Tibial artery (tissue), 4 donors: ENCODE measurements around the gene CCDC148.

Experiments used
- DNase-seq, 2 donors: peaks; one replicate each; pipeline ENCODE4 v3.0.0-alpha.2; 2019
- H3K27ac ChIP-seq, 2 donors: fragments of 200-600 bp; sonication (generic) in 1 of 2; 1 replicate in 1 of 2; 2 replicates in 1 of 2; pipeline ENCODE4 v1.5.1; 2018 to 2019; ENCODE audit warnings: mild to moderate bottlenecking in 1 of 2
- H3K27me3 ChIP-seq, 2 donors: fragments of 200-600 bp; sonication (generic) in 1 of 2; one replicate each; pipeline versions ENCODE4 v1.5.1 to v1.6.0; 2016 to 2019
- H3K36me3 ChIP-seq, 3 donors: fragments of 200-600 bp; sonication (generic) in 2 of 3; one replicate each; pipeline ENCODE4 v1.5.1; 2016 to 2019; ENCODE audit warnings: mild to moderate bottlenecking in 2 of 3
- H3K4me1 ChIP-seq, 4 donors: fragments of 200-600 bp; sonication (generic) in 2 of 4; 1 replicate in 3 of 4; 2 replicates in 1 of 4; pipeline ENCODE4 v1.5.1; 2016 to 2019
- H3K4me3 ChIP-seq, 2 donors: fragments of 200-600 bp; sonication (generic) in 1 of 2; 1 replicate in 1 of 2; 2 replicates in 1 of 2; pipeline ENCODE4 v1.5.1; 2018 to 2019; ENCODE audit warnings: mild to moderate bottlenecking in 2 of 2
- H3K9me3 ChIP-seq, 3 donors: fragments of 200-600 bp; sonication (generic) in 1 of 3; one replicate each; pipeline ENCODE4 v1.5.1; 2016 to 2019
- CTCF ChIP-seq, 2 experiments: fragments of 200-600 bp in 1 of 2; fragments of 450-650 bp in 1 of 2; IDR thresholded peaks; one replicate each; pipeline ENCODE4 v1.5.1; 2017 to 2019; ENCODE audit warnings: antibody characterized with exemption in 2 of 2, mild to moderate bottlenecking in 1 of 2, moderate library complexity in 1 of 2
- intact Hi-C: fragments of 100-400 bp; cut with DNase I; formaldehyde crosslinking; loops from one replicate; pipeline ENCODE4 v1.15.0; 2023; ENCODE audit warnings: low total_unique reads

The CCDC148 gene

DNA sequence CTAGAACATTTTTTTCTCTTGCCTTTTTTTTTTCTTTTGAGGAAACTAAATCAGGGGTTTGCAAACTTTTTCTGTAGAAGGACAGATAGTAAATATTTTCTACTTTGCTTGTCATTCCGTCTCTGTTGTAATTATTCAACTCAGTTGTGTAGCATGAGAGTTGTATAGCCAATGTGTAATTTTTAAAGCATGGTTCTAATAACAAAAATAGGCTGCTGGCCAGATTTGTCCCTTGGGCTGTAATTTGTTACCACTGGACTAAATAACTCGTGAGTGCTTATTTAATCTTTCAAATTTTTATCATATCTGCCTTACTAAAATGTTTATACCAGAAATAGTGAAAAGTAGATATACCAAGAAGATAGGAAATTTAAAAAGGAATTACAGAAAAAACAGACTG is 43.0 kb downstream of the CCDC148 start:
- Histone ChIP-seq H3K4me3 (no peak overlapping the region), H3K27me3 (no peaks in the 10 kb centered on the region), H3K27ac (no peak overlapping the region), H3K9me3 (peaks cover 0 to 22% (median 18%) of the 10 kb centered on the region in 3 donors), H3K4me1 (no peaks in the 10 kb centered on the region), H3K36me3 (peaks cover 0 to 7% (median 0%) of the 10 kb centered on the region in 3 donors)
- no peak for TF ChIP-seq CTCF (IDR thresholded peaks at IDR 0.05)
- no peak for DNase-seq
- intact Hi-C loops = no loop called here

DNA sequence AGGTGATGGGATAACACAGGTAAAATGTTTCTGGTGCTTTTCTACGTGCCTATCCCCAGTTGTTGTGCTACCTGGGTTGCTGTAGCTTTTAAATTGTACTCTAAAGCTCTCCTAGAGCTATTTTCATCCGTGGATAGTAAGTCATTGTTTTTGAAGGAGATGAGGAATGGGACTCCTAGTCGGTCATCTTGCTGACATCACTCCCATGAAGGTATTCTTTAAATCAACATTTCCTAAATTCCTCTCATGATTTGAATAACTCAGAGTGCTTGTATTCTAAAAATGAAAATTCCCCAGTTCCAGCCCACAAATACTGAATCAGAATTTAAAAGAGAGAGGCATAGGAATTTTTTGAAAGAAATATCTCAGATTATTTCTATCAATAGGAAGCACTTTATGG is 44.3 kb downstream of the CCDC148 start:
- Histone ChIP-seq H3K9me3 (peaks cover 0 to 22% (median 18%) of the 10 kb centered on the region in 3 donors), H3K36me3 (peaks cover 0 to 7% (median 0%) of the 10 kb centered on the region in 3 donors), H3K27ac (no peak overlapping the region), H3K27me3 (no peaks in the 10 kb centered on the region), H3K4me1 (no peaks in the 10 kb centered on the region), H3K4me3 (no peak overlapping the region)
- intact Hi-C loops = no loop called here
- no peak for TF ChIP-seq CTCF (IDR thresholded peaks at IDR 0.05)
- DNase-seq = no peak

DNA sequence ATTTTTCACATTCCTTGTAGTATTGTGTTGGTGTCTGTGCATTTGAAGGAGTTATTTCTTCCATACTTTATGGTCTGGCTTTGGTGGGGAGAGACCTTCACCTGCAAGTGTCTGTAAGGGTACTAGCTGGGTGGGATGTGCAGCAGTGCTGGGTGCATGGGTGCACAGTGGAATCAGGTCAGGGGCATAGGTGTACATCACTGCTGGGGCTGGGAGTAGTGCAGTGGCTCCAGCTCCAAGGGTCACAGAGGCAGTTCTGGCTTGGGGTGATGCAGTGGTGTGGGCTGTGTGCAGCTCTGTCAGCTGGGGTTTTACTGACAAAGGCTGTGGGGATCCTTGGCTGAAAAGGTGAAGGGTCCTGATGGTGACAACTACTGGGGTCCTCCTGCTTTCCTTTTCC is 44.8 kb downstream of the CCDC148 start:
- no peak for TF ChIP-seq CTCF (IDR thresholded peaks at IDR 0.05)
- intact Hi-C loops = no loop called here
- H3K36me3 ChIP-seq = peaks cover 0 to 7% (median 0%) of the 10 kb centered on the region in 3 donors
- H3K27me3 ChIP-seq = no peaks in the 10 kb centered on the region
- H3K4me1 ChIP-seq = no peaks in the 10 kb centered on the region
- no peak overlapping the region for H3K27ac ChIP-seq
- H3K4me3 ChIP-seq = no peak overlapping the region
- peaks cover 0 to 22% (median 18%) of the 10 kb centered on the region in 3 donors for H3K9me3 ChIP-seq
- no peak for DNase-seq

DNA sequence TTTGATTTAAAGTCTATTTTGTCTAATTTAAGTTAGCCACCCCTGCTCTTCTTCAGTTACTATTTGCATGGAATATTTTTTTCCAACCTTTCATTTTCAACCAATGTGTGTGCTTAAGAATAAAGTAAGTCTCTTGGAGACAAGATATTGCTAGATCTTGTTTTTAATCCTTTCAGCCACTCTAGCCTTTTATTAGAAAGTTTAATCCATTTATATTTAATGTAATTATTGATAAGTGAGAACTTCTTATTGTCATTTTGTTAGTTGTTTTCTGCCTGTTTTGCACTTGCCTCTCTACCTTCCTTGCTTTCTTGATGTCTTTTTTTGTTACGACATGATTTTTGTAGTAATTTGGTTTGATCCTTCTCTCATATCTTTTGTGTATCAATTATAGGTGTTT is 46.4 kb downstream of the CCDC148 start:
- no peak for TF ChIP-seq CTCF (IDR thresholded peaks at IDR 0.05)
- Histone ChIP-seq H3K27ac (no peak overlapping the region), H3K4me3 (no peak overlapping the region), H3K4me1 (no peaks in the 10 kb centered on the region), H3K36me3 (peaks cover 0 to 7% (median 0%) of the 10 kb centered on the region in 3 donors), H3K9me3 (peaks cover 0 to 12% (median 8%) of the 10 kb centered on the region in 3 donors), H3K27me3 (no peaks in the 10 kb centered on the region)
- intact Hi-C loops = no loop called here
- no peak for DNase-seq

DNA sequence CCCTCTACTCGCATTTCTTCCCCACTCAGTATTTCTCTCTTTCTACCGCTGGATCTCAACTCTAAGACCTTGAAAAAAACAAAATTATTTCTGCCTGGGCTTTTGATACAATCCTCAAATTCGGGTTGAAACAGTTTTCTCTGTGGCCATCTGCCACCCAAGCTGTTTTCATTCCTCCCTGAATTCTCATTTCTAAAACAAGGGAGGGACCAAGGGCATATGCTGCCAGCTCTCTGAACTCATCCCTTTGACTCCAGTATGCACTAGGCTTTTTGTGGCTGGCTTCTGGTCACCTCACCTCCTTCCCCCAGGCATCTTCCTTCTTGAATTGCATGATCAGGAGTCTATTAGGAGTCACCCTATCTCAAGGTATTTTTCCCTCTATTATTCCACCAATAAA is 49.5 kb downstream of the CCDC148 start:
- Histone ChIP-seq H3K27me3 (no peaks in the 10 kb centered on the region), H3K27ac (no peak overlapping the region), H3K4me1 (no peaks in the 10 kb centered on the region), H3K4me3 (no peak overlapping the region), H3K9me3 (peaks cover 0 to 10% (median 8%) of the 10 kb centered on the region in 3 donors), H3K36me3 (peaks cover 0 to 7% (median 0%) of the 10 kb centered on the region in 3 donors)
- no peak for DNase-seq
- intact Hi-C loops = no loop called here
- TF ChIP-seq CTCF (IDR thresholded peaks at IDR 0.05) = no peak

DNA sequence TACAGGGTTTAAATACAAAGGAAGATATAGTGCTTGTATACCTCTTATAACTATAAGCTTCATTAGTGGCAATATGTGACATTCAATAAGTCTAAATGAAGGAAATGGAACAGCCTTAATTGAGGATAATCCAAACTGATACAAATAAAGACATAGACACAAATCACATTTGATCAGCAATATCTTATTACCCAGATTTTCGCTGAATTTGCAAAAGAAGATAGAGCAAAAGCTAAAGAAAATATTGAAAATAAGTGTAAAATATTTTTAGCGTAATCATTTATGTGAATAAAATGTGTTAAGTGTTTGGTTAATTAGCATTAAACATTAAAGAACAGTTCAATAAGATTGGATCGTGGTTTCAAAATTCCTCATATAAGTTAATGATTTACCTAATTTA is 51.2 kb downstream of the CCDC148 start:
- no peak overlapping the region for H3K27ac ChIP-seq
- no peak overlapping the region for H3K4me3 ChIP-seq
- TF ChIP-seq CTCF (IDR thresholded peaks at IDR 0.05) = no peak
- DNase-seq = no peak
- H3K4me1 ChIP-seq = no peaks in the 10 kb centered on the region
- H3K9me3 ChIP-seq = peaks cover 0 to 8% (median 4%) of the 10 kb centered on the region in 3 donors
- no peaks in the 10 kb centered on the region for H3K36me3 ChIP-seq
- intact Hi-C loops = no loop called here
- H3K27me3 ChIP-seq = no peaks in the 10 kb centered on the region
